Esophagus muscularis mucosa (tissue), 3 donors: ENCODE results near the gene NCKAP5.

Experiments
- CTCF ChIP-seq, 3 experiments: fragments of 200-600 bp in 2 of 3; fragments of 450-650 bp in 1 of 3; sonication (generic) in 2 of 3; IDR thresholded peaks; one replicate each; pipeline ENCODE4 v1.5.1; 2017 to 2019; ENCODE audit warnings: antibody characterized with exemption in 3 of 3, mild to moderate bottlenecking in 2 of 3, moderate library complexity in 1 of 3
- EP300 ChIP-seq: sonication (generic); formaldehyde crosslinking; IDR thresholded peaks from one replicate; pipeline ENCODE4 v1.6.1; 2017; ENCODE audit warnings: antibody characterized with exemption

DNA sequence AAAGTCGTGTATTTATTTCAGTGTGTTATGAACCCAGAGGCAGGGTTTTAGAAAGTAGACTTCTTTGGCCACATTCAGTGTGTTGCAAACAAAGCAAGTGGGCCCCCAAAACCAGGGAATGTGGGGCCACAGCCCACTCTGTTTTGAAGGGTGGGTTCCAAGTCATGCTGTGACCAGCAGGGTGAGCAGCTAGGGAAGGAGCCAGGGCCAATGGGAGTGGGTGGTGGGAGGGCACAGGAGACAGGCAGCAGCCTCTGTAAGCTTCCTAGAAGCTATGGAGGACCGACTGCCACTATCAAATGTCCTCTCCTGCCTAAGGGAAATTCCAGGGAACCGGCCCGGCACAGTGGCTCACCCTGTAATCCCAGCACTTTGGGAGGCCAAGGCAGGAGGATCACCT lies 847.9 kb downstream of the NCKAP5 start:
- TF ChIP-seq CTCF (IDR thresholded peaks at IDR 0.05) = no peak
- no peak for TF ChIP-seq EP300
